ENCODE measurements around the gene VENTX.

The VENTX gene

DNA sequence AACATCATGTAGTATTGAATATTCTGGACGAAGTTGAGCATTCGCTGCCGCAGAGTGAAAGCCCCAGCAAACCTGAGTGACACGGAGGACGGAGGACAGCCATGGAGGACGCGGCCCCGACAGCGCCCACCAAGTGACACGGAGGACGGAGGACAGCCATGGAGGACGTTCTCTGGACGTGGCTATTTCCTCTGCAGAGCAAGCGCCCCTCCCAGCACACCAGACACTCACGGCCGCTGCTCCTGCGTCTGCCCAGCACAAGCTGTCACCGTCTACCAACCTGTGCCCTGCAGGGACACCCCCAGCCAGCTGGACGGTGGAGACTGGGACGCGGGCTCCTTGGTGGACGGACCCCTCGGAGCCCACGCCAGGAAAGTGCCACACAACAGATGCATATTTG lies 46.3 kb downstream of the VENTX start:
- Histone ChIP-seq H3K36me3 (ENCODE audit: control insufficient read depth in 5 of 5, insufficient read depth in 5 of 5, low read length in 5 of 5) (peaks cover 4 to 98% (median 95%) of the 10 kb centered on the region in 5 donors), H3K9me3 (ENCODE audit: control insufficient read depth in 5 of 5, low read length in 5 of 5) (no peaks in the 10 kb centered on the region), H3K27me3 (ENCODE audit: control insufficient read depth in 5 of 5, insufficient read depth in 4 of 5, low read length in 5 of 5) (no peaks in the 10 kb centered on the region), H3K4me1 (ENCODE audit: control insufficient read depth in 5 of 5, insufficient read depth in 5 of 5, low read length in 5 of 5) (peaks cover 0 to under 1% (median 0%) of the 10 kb centered on the region in 5 donors), H3K4me3 (ENCODE audit: low read depth in 1 of 5, low read length in 5 of 5) (no peak overlapping the region), H3K27ac (ENCODE audit: low read depth, low read length) (no peak overlapping the region), H3K9ac (ENCODE audit: low read length in 5 of 5) (no peak overlapping the region)

- H3K36me3 ChIP-seq (ENCODE audit: control insufficient read depth in 5 of 5, insufficient read depth in 5 of 5, low read length in 5 of 5), result peaks cover 4 to 98% (median 93%) of the 10 kb centered on the region in 5 donors
These were observed 47.6 kb downstream of the VENTX start for GRCh38 chr10:133285217-133285616.

GRCh38 chr10:133286366-133286765 lies 48.7 kb downstream of the VENTX start:
- no peaks in the 10 kb centered on the region for H3K9me3 ChIP-seq (ENCODE audit: control insufficient read depth in 5 of 5, low read length in 5 of 5)
- H3K27me3 ChIP-seq (ENCODE audit: control insufficient read depth in 5 of 5, insufficient read depth in 4 of 5, low read length in 5 of 5), result no peaks in the 10 kb centered on the region
- H3K4me3 ChIP-seq (ENCODE audit: low read depth in 1 of 5, low read length in 5 of 5), result no peak overlapping the region
- H3K27ac ChIP-seq (ENCODE audit: low read depth, low read length), result no peak overlapping the region
- H3K36me3 ChIP-seq (ENCODE audit: control insufficient read depth in 5 of 5, insufficient read depth in 5 of 5, low read length in 5 of 5), result peaks cover 4 to 96% (median 90%) of the 10 kb centered on the region in 5 donors
- no peak overlapping the region for H3K9ac ChIP-seq (ENCODE audit: low read length in 5 of 5)
- no peaks in the 10 kb centered on the region for H3K4me1 ChIP-seq (ENCODE audit: control insufficient read depth in 5 of 5, insufficient read depth in 5 of 5, low read length in 5 of 5)

More at GRCh38 chr10:133285217-133285616, 47.6 kb downstream of the VENTX start:
- Histone ChIP-seq H3K9me3 (ENCODE audit: control insufficient read depth in 5 of 5, low read length in 5 of 5) (no peaks in the 10 kb centered on the region), H3K9ac (ENCODE audit: low read length in 5 of 5) (no peak overlapping the region), H3K27me3 (ENCODE audit: control insufficient read depth in 5 of 5, insufficient read depth in 4 of 5, low read length in 5 of 5) (no peaks in the 10 kb centered on the region), H3K27ac (ENCODE audit: low read depth, low read length) (no peak overlapping the region), H3K4me1 (ENCODE audit: control insufficient read depth in 5 of 5, insufficient read depth in 5 of 5, low read length in 5 of 5) (no peaks in the 10 kb centered on the region), H3K4me3 (ENCODE audit: low read depth in 1 of 5, low read length in 5 of 5) (no peak overlapping the region)

GRCh38 chr10:133287832-133288500 lies 50.3 kb downstream of the VENTX start:
- Histone ChIP-seq H3K9me3 (ENCODE audit: control insufficient read depth in 5 of 5, low read length in 5 of 5) (no peaks in the 10 kb centered on the region), H3K36me3 (ENCODE audit: control insufficient read depth in 5 of 5, insufficient read depth in 5 of 5, low read length in 5 of 5) (peaks cover 4 to 92% (median 82%) of the 10 kb centered on the region in 5 donors), H3K4me3 (ENCODE audit: low read depth in 1 of 5, low read length in 5 of 5) (no peak overlapping the region), H3K4me1 (ENCODE audit: control insufficient read depth in 5 of 5, insufficient read depth in 5 of 5, low read length in 5 of 5) (peaks cover 0 to 3% (median 1%) of the 10 kb centered on the region in 5 donors), H3K27ac (ENCODE audit: low read depth, low read length) (no peak overlapping the region), H3K9ac (ENCODE audit: low read length in 5 of 5) (no peak overlapping the region), H3K27me3 (ENCODE audit: control insufficient read depth in 5 of 5, insufficient read depth in 4 of 5, low read length in 5 of 5) (no peaks in the 10 kb centered on the region)

GRCh38 chr10:133289761-133290160 lies 52.1 kb downstream of the VENTX start:
- no peaks in the 10 kb centered on the region for H3K9me3 ChIP-seq (ENCODE audit: control insufficient read depth in 5 of 5, low read length in 5 of 5)
- H3K4me1 ChIP-seq (ENCODE audit: control insufficient read depth in 5 of 5, insufficient read depth in 5 of 5, low read length in 5 of 5), result peaks cover 0 to 21% (median 14%) of the 10 kb centered on the region in 5 donors
- H3K36me3 ChIP-seq (ENCODE audit: control insufficient read depth in 5 of 5, insufficient read depth in 5 of 5, low read length in 5 of 5), result peaks cover 4 to 92% (median 82%) of the 10 kb centered on the region in 5 donors
- H3K27me3 ChIP-seq (ENCODE audit: control insufficient read depth in 5 of 5, insufficient read depth in 4 of 5, low read length in 5 of 5), result no peaks in the 10 kb centered on the region
- no peak overlapping the region for H3K27ac ChIP-seq (ENCODE audit: low read depth, low read length)
- no peak overlapping the region for H3K4me3 ChIP-seq (ENCODE audit: low read depth in 1 of 5, low read length in 5 of 5)
- no peak overlapping the region for H3K9ac ChIP-seq (ENCODE audit: low read length in 5 of 5)

Data from subcutaneous abdominal adipose tissue (tissue), 5 donors.